Activated CD4-positive, alpha-beta memory T cell treated with anti-CD3 and anti-CD28 coated beads, Interleukin-2, amount 10 ng/mL, durations not matched to agents 7 days and 5 days (primary cell): ENCODE results near the gene ZNF142. TPM values are rescaled to one million over a fixed set of nuclear protein-coding genes. Genes with fewer than 3 reads are reported as not detected.

Experiments used
- CTCF ChIA-PET: fragments of 350-600 bp; sonication (Branson Sonifier 250); formaldehyde crosslinking; loops from one replicate; lab custom pipeline; 2021; ENCODE audit warnings: antibody characterized with exemption, inconsistent platforms; lab: Charles Lee
- POLR2A ChIA-PET: fragments of 350-600 bp; sonication (Branson Sonifier 250); formaldehyde crosslinking; loops from one replicate; lab custom pipeline; 2021; ENCODE audit warnings: antibody characterized with exemption; lab: Charles Lee
- DNase-seq: peaks from one replicate; pipeline ENCODE4 v3.0.0-alpha.2; 2020
- H3K27ac Mint-ChIP-seq: one replicate; pipeline ENCODE4 v1.8.0; 2021; ENCODE audit warnings: mild to moderate bottlenecking, mixed read lengths
- H3K27me3 Mint-ChIP-seq: one replicate; pipeline ENCODE4 v1.8.0; 2021; ENCODE audit warnings: mixed read lengths
- H3K36me3 Mint-ChIP-seq: one replicate; pipeline ENCODE4 v1.8.0; 2021; ENCODE audit warnings: low read depth, mixed read lengths
- H3K4me1 Mint-ChIP-seq: one replicate; pipeline ENCODE4 v1.8.0; 2021; ENCODE audit warnings: mixed read lengths
- H3K4me3 Mint-ChIP-seq: one replicate; pipeline ENCODE4 v1.8.0; 2021; ENCODE audit warnings: mild to moderate bottlenecking, mixed read lengths
- H3K9me3 Mint-ChIP-seq: one replicate; pipeline ENCODE4 v1.8.0; 2021; ENCODE audit warnings: mixed read lengths
- total RNA-seq, 2 experiments: library from RNA; stranded (reverse); gene quantifications; one replicate each; pipeline ENCODE4 v1.2.3, GENCODE V29; 2021

The ZNF142 gene
- total RNA-seq, 2 experiments from 2014 or later: 41.4 to 41.8 TPM

DNA sequence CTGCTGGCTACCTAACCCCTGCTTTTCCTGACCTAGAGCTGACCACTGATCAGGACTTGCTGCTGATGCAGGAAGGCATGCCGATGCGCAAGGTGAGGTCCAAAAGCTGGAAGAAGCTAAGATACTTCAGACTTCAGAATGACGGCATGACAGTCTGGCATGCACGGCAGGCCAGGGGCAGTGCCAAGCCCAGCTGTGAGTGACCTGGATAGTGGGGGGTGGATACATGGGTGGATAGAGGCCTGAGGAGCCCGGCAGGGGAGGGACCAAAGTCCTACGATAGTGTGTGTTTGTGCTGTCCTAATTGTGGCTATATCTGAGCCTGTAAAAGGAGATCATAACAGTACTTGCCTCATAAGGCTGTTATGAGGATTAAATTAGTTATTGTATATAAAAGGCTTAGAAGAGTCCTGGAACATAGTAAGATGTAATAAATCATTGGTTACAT is 43.5 kb downstream of the ZNF142 start:
- Mint-ChIP-seq H3K27me3 (peaks cover 5% of the 10 kb centered on the region), H3K36me3 (no peaks in the 10 kb centered on the region), H3K27ac (no peak overlapping the region), H3K4me1 (no peaks in the 10 kb centered on the region), H3K4me3 (no peak overlapping the region), H3K9me3 (no peaks in the 10 kb centered on the region)
- no peak for DNase-seq
- ChIA-PET POLR2A (interaction anchor here (1.3 kb wide), 1 partner anchor 13 kb away, joined by 3 read pairs; no protein-coding TSS in a partner anchor), CTCF (interaction anchor here (1.1 kb wide), 1 partner anchor 94 kb away, joined by 3 read pairs; the partner anchor contains the start of gene TTLL4)

DNA sequence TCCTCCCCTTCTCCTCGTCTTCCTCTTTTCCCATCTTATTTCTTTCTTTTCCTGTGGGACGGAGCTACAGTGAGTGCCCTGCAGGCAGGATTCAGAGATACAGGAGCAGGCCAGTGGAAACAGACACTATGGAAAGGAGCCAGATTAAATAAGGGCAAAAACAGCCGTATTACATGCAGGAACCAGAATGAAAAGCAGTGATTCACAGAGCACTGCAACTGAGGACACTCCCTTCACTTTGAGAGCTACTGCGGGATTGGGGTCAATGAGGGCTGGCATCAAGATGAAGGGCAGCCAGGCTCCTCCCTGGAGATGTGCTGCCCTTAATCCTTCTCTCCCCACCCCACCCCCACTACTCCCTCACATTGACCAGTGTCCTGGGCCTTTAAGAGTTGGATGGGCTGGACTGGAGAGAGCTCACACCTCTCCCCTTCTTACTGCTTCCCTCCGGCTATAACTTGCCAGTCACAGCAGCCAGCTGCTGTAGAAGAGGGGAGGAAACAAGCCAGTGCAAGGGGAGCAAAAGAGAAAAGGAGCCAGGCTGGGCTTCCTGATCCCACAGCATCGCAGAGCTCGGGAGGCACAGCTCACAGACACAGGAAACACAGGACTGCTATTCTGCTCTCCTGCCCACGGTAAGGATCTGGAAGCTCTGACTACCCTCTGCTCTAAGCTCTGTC is 51.8 kb downstream of the ZNF142 start, which contains the start of gene PLCD4:
Gene PLCD4, plus strand, starts transcription at position 464 of the 680 bp plus-strand sequence. CDS start 7,841 bp downstream, outside the sequence.
- Mint-ChIP-seq H3K27ac (no peak within 1 kb of the TSS), H3K4me3 (no peak within 1 kb of the TSS), H3K27me3 (peaks cover 27% of the 10 kb centered on the region), H3K4me1 (no peaks in the 10 kb centered on the region), H3K9me3 (no peaks in the 10 kb centered on the region), H3K36me3 (no peaks in the 10 kb centered on the region)
- CTCF ChIA-PET: interaction anchor here (1.0 kb wide), 1 partner anchor 25 kb away, joined by 3 read pairs; no protein-coding TSS in a partner anchor
- DNase-seq: no peak
- POLR2A ChIA-PET: interaction anchor here (1.1 to 1.4 kb wide), 2 partner anchors 9 to 201 kb away, joined by 3 to 6 read pairs; no protein-coding TSS in a partner anchor

DNA sequence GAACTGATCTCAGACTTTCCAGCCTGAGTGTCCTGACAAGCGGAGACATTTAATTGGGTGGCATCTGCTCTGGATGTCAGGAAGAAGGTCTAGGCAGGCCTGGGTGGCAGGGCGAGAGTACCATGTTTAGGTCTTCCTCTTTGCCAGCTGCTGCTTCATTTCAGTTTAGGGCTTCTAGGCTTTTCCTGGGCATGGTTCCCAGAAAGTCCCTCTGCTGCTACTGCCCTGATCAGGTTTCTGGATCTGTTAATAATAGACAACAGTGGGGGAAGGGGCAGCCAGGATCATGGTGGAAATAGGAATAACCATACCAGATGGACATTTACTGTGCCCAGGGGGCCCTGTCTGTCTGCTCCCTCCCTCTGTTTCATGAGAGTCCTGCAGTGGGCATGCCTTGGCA is 54.0 kb downstream of the ZNF142 start:
- no peak for DNase-seq
- H3K36me3 Mint-ChIP-seq: no peaks in the 10 kb centered on the region
- ChIA-PET POLR2A (no interaction called here), CTCF (no interaction called here)
- H3K4me1 Mint-ChIP-seq: no peaks in the 10 kb centered on the region
- H3K4me3 Mint-ChIP-seq: no peak overlapping the region
- H3K27me3 Mint-ChIP-seq: peaks cover 22% of the 10 kb centered on the region
- no peaks in the 10 kb centered on the region for H3K9me3 Mint-ChIP-seq
- no peak overlapping the region for H3K27ac Mint-ChIP-seq

Other genes with a start within 250 kb of the ZNF142 start
- gene VIL1, start 240.5 kb downstream of the ZNF142 start, total RNA-seq: not detected
- 10 to 100 TPM; 30.2 to 32.7 TPM for gene USP37, start 91.3 kb downstream of the ZNF142 start, total RNA-seq
- 10 to 100 TPM; 77.1 to 77.3 TPM for gene CNOT9, start 90.8 kb downstream of the ZNF142 start, total RNA-seq
- under 1 TPM; 0.10 to 0.38 TPM for gene PLCD4, start 51.7 kb downstream of the ZNF142 start, total RNA-seq
- 10 to 100 TPM; 35.0 to 39.8 TPM for gene BCS1L, start 60 bp upstream of the ZNF142 start, total RNA-seq
- 10 to 100 TPM; 15.1 to 21.9 TPM for gene RNF25, start 12.4 kb upstream of the ZNF142 start, total RNA-seq
- 10 to 100 TPM; 17.6 to 17.9 TPM for gene STK36, start 12.5 kb upstream of the ZNF142 start, total RNA-seq
- 10 to 100 TPM; 27.6 to 29.2 TPM for gene TTLL4, start 51.2 kb upstream of the ZNF142 start, total RNA-seq
- not detected for gene CYP27A1, start 122.5 kb upstream of the ZNF142 start, total RNA-seq
- not detected for gene PRKAG3, start 172.2 kb upstream of the ZNF142 start, total RNA-seq
- not detected for gene WNT6, start 200.2 kb upstream of the ZNF142 start, total RNA-seq
- gene WNT10A, start 221.2 kb upstream of the ZNF142 start, total RNA-seq: 1 to 10 TPM in 1 of 2 experiments, under 1 TPM in 1; 0.70 to 1.4 TPM